ENCODE data around the gene SEZ6L.

- no peak for TF ChIP-seq POLR2A (IDR thresholded peaks at IDR 0.05; ENCODE audit: low read depth, low read length)
- TF ChIP-seq POLR2AphosphoS5 (IDR thresholded peaks at IDR 0.05; ENCODE audit: low read depth, low read length) = no peak
Observed at GRCh38 chr22:26417406-26417805, 248.1 kb downstream of the SEZ6L start.
